AML-193 (cell line): Measurements from ENCODE around the gene FHIT.

Experiments
- DNase-seq, 2 experiments: peaks; one replicate each; lab custom pipeline; 2025; lab: John Stamatoyannopoulos, UW

The FHIT gene

GRCh38 chr3:60102154-60102553 is 1149.1 kb downstream of the FHIT start:
- DNase-seq = no peak

GRCh38 chr3:60101621-60102020 is 1149.6 kb downstream of the FHIT start:
- no peak for DNase-seq

GRCh38 chr3:60096403-60096802 is 1154.8 kb downstream of the FHIT start:
- no peak for DNase-seq

- no peak for DNase-seq
These were observed 1155.3 kb downstream of the FHIT start for GRCh38 chr3:60095930-60096329.

GRCh38 chr3:60095516-60095915 is 1155.7 kb downstream of the FHIT start:
- DNase-seq = no peak

GRCh38 chr3:60094392-60094947 is 1156.8 kb downstream of the FHIT start:
- DNase-seq = no peak

- DNase-seq = no peak
These were observed 1160.7 kb downstream of the FHIT start for GRCh38 chr3:60090548-60090947.

- DNase-seq = peak in 1 of 2 experiments; percentile 6
These were observed 1164.4 kb downstream of the FHIT start for GRCh38 chr3:60086811-60087210.

- DNase-seq = no peak
These were observed 1165.6 kb downstream of the FHIT start for GRCh38 chr3:60085649-60086048.

GRCh38 chr3:60081381-60082095 is 1169.7 kb downstream of the FHIT start:
- DNase-seq = peak; percentile 33 to 38

GRCh38 chr3:60080648-60081047 is 1170.6 kb downstream of the FHIT start:
- DNase-seq = no peak

- no peak for DNase-seq
These were observed 1172.2 kb downstream of the FHIT start for GRCh38 chr3:60079076-60079475.

GRCh38 chr3:60076331-60076730 is 1174.9 kb downstream of the FHIT start:
- DNase-seq = peak; percentile 58

GRCh38 chr3:60073942-60074341 is 1177.3 kb downstream of the FHIT start:
- no peak for DNase-seq

GRCh38 chr3:60073228-60073627 is 1178.0 kb downstream of the FHIT start:
- no peak for DNase-seq

- DNase-seq = no peak
These were observed 1180.9 kb downstream of the FHIT start for GRCh38 chr3:60070366-60070765.

GRCh38 chr3:60065227-60065868 is 1185.9 kb downstream of the FHIT start:
- no peak for DNase-seq

GRCh38 chr3:60064210-60065178 is 1186.8 kb downstream of the FHIT start:
- no peak for DNase-seq

GRCh38 chr3:60056404-60056803 is 1194.8 kb downstream of the FHIT start:
- no peak for DNase-seq

- DNase-seq = no peak
These were observed 1195.5 kb downstream of the FHIT start for GRCh38 chr3:60055765-60056164.

- DNase-seq = no peak
These were observed 1197.6 kb downstream of the FHIT start for GRCh38 chr3:60053526-60054265.

- no peak for DNase-seq
These were observed 1202.8 kb downstream of the FHIT start for GRCh38 chr3:60048447-60048848.
